ENCODE measurements around the gene WWTR1. TPM values are rescaled to one million over a fixed set of nuclear protein-coding genes. Genes with fewer than 3 reads are reported as not detected.

Gene WWTR1
- total and polyA plus RNA-seq, 2 of the 8 experiments (the other 6 are each of a cell fraction or from before 2014, with no cell fraction given), result 15.7 to 18.6 TPM

DNA sequence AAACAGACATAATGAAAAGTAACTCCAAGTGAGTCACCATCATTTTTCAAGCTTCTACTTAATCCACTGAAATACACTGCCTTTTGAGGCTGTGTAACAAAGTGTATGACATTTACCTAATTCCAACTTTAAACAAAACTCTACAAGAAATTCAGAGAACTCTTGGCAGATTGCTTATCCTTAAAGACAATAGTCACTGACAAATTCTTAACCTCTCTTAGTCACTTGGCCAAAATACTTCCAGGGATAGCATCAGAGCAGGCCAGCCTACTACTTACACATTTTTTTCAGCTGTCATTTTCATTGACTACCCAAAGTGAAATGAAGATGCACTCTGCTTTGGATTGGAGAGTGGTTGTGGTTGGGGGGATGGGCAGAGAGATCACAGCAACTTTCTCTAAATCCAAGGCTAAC lies 3.6 kb downstream of the WWTR1 start (continued):
- TF ChIP-seq, protein P1, sequence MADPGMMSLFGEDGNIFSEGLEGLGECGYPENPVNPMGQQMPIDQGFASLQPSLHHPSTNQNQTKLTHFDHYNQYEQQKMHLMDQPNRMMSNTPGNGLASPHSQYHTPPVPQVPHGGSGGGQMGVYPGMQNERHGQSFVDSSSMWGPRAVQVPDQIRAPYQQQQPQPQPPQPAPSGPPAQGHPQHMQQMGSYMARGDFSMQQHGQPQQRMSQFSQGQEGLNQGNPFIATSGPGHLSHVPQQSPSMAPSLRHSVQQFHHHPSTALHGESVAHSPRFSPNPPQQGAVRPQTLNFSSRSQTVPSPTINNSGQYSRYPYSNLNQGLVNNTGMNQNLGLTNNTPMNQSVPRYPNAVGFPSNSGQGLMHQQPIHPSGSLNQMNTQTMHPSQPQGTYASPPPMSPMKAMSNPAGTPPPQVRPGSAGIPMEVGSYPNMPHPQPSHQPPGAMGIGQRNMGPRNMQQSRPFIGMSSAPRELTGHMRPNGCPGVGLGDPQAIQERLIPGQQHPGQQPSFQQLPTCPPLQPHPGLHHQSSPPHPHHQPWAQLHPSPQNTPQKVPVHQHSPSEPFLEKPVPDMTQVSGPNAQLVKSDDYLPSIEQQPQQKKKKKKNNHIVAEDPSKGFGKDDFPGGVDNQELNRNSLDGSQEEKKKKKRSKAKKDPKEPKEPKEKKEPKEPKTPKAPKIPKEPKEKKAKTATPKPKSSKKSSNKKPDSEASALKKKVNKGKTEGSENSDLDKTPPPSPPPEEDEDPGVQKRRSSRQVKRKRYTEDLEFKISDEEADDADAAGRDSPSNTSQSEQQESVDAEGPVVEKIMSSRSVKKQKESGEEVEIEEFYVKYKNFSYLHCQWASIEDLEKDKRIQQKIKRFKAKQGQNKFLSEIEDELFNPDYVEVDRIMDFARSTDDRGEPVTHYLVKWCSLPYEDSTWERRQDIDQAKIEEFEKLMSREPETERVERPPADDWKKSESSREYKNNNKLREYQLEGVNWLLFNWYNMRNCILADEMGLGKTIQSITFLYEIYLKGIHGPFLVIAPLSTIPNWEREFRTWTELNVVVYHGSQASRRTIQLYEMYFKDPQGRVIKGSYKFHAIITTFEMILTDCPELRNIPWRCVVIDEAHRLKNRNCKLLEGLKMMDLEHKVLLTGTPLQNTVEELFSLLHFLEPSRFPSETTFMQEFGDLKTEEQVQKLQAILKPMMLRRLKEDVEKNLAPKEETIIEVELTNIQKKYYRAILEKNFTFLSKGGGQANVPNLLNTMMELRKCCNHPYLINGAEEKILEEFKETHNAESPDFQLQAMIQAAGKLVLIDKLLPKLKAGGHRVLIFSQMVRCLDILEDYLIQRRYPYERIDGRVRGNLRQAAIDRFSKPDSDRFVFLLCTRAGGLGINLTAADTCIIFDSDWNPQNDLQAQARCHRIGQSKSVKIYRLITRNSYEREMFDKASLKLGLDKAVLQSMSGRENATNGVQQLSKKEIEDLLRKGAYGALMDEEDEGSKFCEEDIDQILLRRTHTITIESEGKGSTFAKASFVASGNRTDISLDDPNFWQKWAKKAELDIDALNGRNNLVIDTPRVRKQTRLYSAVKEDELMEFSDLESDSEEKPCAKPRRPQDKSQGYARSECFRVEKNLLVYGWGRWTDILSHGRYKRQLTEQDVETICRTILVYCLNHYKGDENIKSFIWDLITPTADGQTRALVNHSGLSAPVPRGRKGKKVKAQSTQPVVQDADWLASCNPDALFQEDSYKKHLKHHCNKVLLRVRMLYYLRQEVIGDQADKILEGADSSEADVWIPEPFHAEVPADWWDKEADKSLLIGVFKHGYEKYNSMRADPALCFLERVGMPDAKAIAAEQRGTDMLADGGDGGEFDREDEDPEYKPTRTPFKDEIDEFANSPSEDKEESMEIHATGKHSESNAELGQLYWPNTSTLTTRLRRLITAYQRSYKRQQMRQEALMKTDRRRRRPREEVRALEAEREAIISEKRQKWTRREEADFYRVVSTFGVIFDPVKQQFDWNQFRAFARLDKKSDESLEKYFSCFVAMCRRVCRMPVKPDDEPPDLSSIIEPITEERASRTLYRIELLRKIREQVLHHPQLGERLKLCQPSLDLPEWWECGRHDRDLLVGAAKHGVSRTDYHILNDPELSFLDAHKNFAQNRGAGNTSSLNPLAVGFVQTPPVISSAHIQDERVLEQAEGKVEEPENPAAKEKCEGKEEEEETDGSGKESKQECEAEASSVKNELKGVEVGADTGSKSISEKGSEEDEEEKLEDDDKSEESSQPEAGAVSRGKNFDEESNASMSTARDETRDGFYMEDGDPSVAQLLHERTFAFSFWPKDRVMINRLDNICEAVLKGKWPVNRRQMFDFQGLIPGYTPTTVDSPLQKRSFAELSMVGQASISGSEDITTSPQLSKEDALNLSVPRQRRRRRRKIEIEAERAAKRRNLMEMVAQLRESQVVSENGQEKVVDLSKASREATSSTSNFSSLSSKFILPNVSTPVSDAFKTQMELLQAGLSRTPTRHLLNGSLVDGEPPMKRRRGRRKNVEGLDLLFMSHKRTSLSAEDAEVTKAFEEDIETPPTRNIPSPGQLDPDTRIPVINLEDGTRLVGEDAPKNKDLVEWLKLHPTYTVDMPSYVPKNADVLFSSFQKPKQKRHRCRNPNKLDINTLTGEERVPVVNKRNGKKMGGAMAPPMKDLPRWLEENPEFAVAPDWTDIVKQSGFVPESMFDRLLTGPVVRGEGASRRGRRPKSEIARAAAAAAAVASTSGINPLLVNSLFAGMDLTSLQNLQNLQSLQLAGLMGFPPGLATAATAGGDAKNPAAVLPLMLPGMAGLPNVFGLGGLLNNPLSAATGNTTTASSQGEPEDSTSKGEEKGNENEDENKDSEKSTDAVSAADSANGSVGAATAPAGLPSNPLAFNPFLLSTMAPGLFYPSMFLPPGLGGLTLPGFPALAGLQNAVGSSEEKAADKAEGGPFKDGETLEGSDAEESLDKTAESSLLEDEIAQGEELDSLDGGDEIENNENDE (IDR thresholded peaks at IDR 0.05; ENCODE audit: insufficient replicate concordance, low read length), result no peak
- TF ChIP-seq, protein P2, sequence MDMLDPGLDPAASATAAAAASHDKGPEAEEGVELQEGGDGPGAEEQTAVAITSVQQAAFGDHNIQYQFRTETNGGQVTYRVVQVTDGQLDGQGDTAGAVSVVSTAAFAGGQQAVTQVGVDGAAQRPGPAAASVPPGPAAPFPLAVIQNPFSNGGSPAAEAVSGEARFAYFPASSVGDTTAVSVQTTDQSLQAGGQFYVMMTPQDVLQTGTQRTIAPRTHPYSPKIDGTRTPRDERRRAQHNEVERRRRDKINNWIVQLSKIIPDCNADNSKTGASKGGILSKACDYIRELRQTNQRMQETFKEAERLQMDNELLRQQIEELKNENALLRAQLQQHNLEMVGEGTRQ (IDR thresholded peaks at IDR 0.05; ENCODE audit: low read length), result no peak
- TF ChIP-seq RFX5 (IDR thresholded peaks at IDR 0.05; ENCODE audit: borderline replicate concordance, low read depth, low read length) (no peak), CREB1 (IDR thresholded peaks at IDR 0.05) (no peak), SIRT6 (IDR thresholded peaks at IDR 0.05; ENCODE audit: low read length) (no peak), KDM4A (IDR thresholded peaks at IDR 0.05; ENCODE audit: low read depth, low read length, severe bottlenecking) (no peak), YY1 (IDR thresholded peaks at IDR 0.05; ENCODE audit: low read depth, low read length) (no peak), JUND (IDR thresholded peaks at IDR 0.05; ENCODE audit: low read length) (no peak), CBX5 (IDR thresholded peaks at IDR 0.05; ENCODE audit: low read depth, low read length) (no peak)
- TF ChIP-seq, protein P3, sequence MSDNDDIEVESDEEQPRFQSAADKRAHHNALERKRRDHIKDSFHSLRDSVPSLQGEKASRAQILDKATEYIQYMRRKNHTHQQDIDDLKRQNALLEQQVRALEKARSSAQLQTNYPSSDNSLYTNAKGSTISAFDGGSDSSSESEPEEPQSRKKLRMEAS (IDR thresholded peaks at IDR 0.05), result no peak
